ENCODE measurements around the gene MYH9. TPM values are rescaled to one million over a fixed set of nuclear protein-coding genes. Genes with fewer than 3 reads are reported as not detected.
"Not testable (repeated sequence)": the region's sequence is repeated elsewhere in the genome, so short reads cannot be mapped to it uniquely, and the experiment has no call there.

The MYH9 gene
- total and polyA plus RNA-seq, 4 experiments from 2014 or later: 17.3 to 734 (median 597) TPM

- Histone ChIP-seq H3K9me3 (ENCODE audit: control insufficient read depth in 1 of 2, low read length in 2 of 2) (no peaks in the 10 kb centered on the region), H3K27ac (ENCODE audit: low read depth, low read length) (no peak overlapping the region), H3K4me3 (ENCODE audit: low read length in 2 of 2) (no peak overlapping the region), H3K36me3 (ENCODE audit: insufficient read depth, low read length) (peaks cover 47% of the 10 kb centered on the region), H3K27me3 (ENCODE audit: insufficient read depth, low read length) (no peaks in the 10 kb centered on the region), H3K4me1 (ENCODE audit: insufficient read depth, low read length) (peaks cover 15% of the 10 kb centered on the region)
- H3K4me1 Mint-ChIP-seq: peaks cover 10 to 21% (median 16%) of the 10 kb centered on the region in 4 donors
- H3K9me3 Mint-ChIP-seq: peaks cover 0 to 4% (median 0%) of the 10 kb centered on the region in 8 donors
- peaks cover 30 to 41% of the 10 kb centered on the region in 2 donors for H3K36me3 Mint-ChIP-seq
- intact Hi-C loops (cut with micrococcal nuclease): no loop called here
- H3K4me3 Mint-ChIP-seq: peak overlapping the region in 2 of 8 donors; percentile 12 to 23
- POLR2A ChIA-PET (ENCODE audit: partially characterized antibody): interaction anchor here (0.7 to 1.7 kb wide), 4 partner anchors 9 to 49 kb away, joined by 3 to 8 read pairs (median 4); partner anchors contain the start of gene APOL2
- CTCF ChIA-PET (ENCODE audit: partially characterized antibody): interaction anchor here (0.6 to 1.6 kb wide), 6 partner anchors 17 to 206 kb away, joined by 3 to 7 read pairs (median 3); partner anchors contain the start of gene APOL2
- H3K27ac Mint-ChIP-seq: peak overlapping the region in 4 of 7 donors; percentile 22 to 85 (median 78)
- H3K27me3 Mint-ChIP-seq: no peaks in the 10 kb centered on the region
- DNase-seq: no peak
These were observed 107.4 kb downstream of the MYH9 start for GRCh38 chr22:36280379-36280778.

- peaks cover 24 to 38% of the 10 kb centered on the region in 2 donors for H3K36me3 Mint-ChIP-seq
- no peak overlapping the region for H3K4me3 Mint-ChIP-seq
- H3K27ac Mint-ChIP-seq: peak overlapping the region in 5 of 7 donors; percentile 19 to 84 (median 79)
- no peaks in the 10 kb centered on the region for H3K9me3 ChIP-seq (ENCODE audit: control insufficient read depth in 1 of 2, low read length in 2 of 2)
- no peaks in the 10 kb centered on the region for H3K27me3 Mint-ChIP-seq
- no peak for DNase-seq
- peaks cover 15% of the 10 kb centered on the region for H3K4me1 ChIP-seq (ENCODE audit: insufficient read depth, low read length)
- peaks cover 12 to 25% (median 17%) of the 10 kb centered on the region in 4 donors for H3K4me1 Mint-ChIP-seq
- intact Hi-C loops (cut with micrococcal nuclease): no loop called here
- H3K36me3 ChIP-seq (ENCODE audit: insufficient read depth, low read length): peaks cover 36% of the 10 kb centered on the region
- H3K4me3 ChIP-seq (ENCODE audit: low read length in 2 of 2): no peak overlapping the region
- H3K9me3 Mint-ChIP-seq: peaks cover 0 to 8% (median 0%) of the 10 kb centered on the region in 8 donors
- CTCF ChIA-PET (ENCODE audit: partially characterized antibody): interaction anchor here (1.6 to 6.2 kb wide), 11 partner anchors 8 to 192 kb away, joined by 4 to 45 read pairs (median 12); partner anchors contain the start of genes APOL1 and APOL2
- POLR2A ChIA-PET (ENCODE audit: partially characterized antibody): interaction anchor here (0.8 to 2.1 kb wide), 2 partner anchors 8 to 40 kb away, joined by 3 to 12 read pairs; partner anchors contain the start of gene APOL2
- no peaks in the 10 kb centered on the region for H3K27me3 ChIP-seq (ENCODE audit: insufficient read depth, low read length)
- H3K27ac ChIP-seq (ENCODE audit: low read depth, low read length): no peak overlapping the region
These were observed 108.5 kb downstream of the MYH9 start for GRCh38 chr22:36279219-36279666.

GRCh38 chr22:36277482-36278291 is 110.1 kb downstream of the MYH9 start:
- Mint-ChIP-seq H3K4me3 (peak overlapping the region in 1 of 8 donors; percentile 59), H3K36me3 (peaks cover 18 to 25% of the 10 kb centered on the region in 2 donors), H3K9me3 (peaks cover 0 to 8% (median 0%) of the 10 kb centered on the region in 8 donors), H3K4me1 (peaks cover 12 to 25% (median 17%) of the 10 kb centered on the region in 4 donors), H3K27ac (peak overlapping the region in 6 of 7 donors; percentile 50 to 88 (median 79)), H3K27me3 (no peaks in the 10 kb centered on the region)
- intact Hi-C loops (cut with micrococcal nuclease): loop anchor here (1.0 to 2.0 kb wide), 2 partner anchors 38 to 83 kb away; partner anchors contain the start of gene APOL2
- CTCF ChIA-PET (ENCODE audit: partially characterized antibody): interaction anchor here (0.9 to 6.2 kb wide), 28 partner anchors 9 to 234 kb away, joined by 3 to 45 read pairs (median 4); partner anchors contain the start of genes APOL1 and APOL2
- POLR2A ChIA-PET (ENCODE audit: partially characterized antibody): interaction anchor here (0.7 to 2.1 kb wide), 15 partner anchors 9 to 252 kb away, joined by 3 to 12 read pairs (median 4); partner anchors contain the start of genes APOL1, APOL2, EIF3D and FOXRED2
- peaks cover 22% of the 10 kb centered on the region for H3K36me3 ChIP-seq (ENCODE audit: insufficient read depth, low read length)
- H3K27ac ChIP-seq (ENCODE audit: low read depth, low read length): no peak overlapping the region
- no peaks in the 10 kb centered on the region for H3K9me3 ChIP-seq (ENCODE audit: control insufficient read depth in 1 of 2, low read length in 2 of 2)
- H3K4me1 ChIP-seq (ENCODE audit: insufficient read depth, low read length): peaks cover 15% of the 10 kb centered on the region
- peak; percentile 53 to 75 (median 59) for DNase-seq
- no peaks in the 10 kb centered on the region for H3K27me3 ChIP-seq (ENCODE audit: insufficient read depth, low read length)
- no peak overlapping the region for H3K4me3 ChIP-seq (ENCODE audit: low read length in 2 of 2)

GRCh38 chr22:36274531-36274930 is 113.2 kb downstream of the MYH9 start:
- Histone ChIP-seq H3K27ac (ENCODE audit: low read depth, low read length) (no peak overlapping the region), H3K4me3 (ENCODE audit: low read length in 2 of 2) (no peak overlapping the region), H3K9me3 (ENCODE audit: control insufficient read depth in 1 of 2, low read length in 2 of 2) (no peaks in the 10 kb centered on the region), H3K4me1 (ENCODE audit: insufficient read depth, low read length) (peaks cover 15% of the 10 kb centered on the region), H3K36me3 (ENCODE audit: insufficient read depth, low read length) (peaks cover 3% of the 10 kb centered on the region), H3K27me3 (ENCODE audit: insufficient read depth, low read length) (no peaks in the 10 kb centered on the region)
- Mint-ChIP-seq H3K27ac (peak overlapping the region in 1 of 7 donors; percentile 70), H3K36me3 (peaks cover 3 to 4% of the 10 kb centered on the region in 2 donors), H3K9me3 (peaks cover 0 to 11% (median 0%) of the 10 kb centered on the region in 8 donors), H3K4me1 (peaks cover 10 to 25% (median 16%) of the 10 kb centered on the region in 4 donors), H3K27me3 (no peaks in the 10 kb centered on the region), H3K4me3 (peak overlapping the region in 1 of 8 donors; percentile 2)
- intact Hi-C loops (cut with micrococcal nuclease): no loop called here
- ChIA-PET POLR2A (ENCODE audit: partially characterized antibody) (interaction anchor here (1.3 kb wide), 1 partner anchor 10 kb away, joined by 3 read pairs; no protein-coding TSS in a partner anchor), CTCF (ENCODE audit: partially characterized antibody) (interaction anchor here (1.1 to 6.2 kb wide), 2 partner anchors 13 to 80 kb away, joined by 3 to 44 read pairs; no protein-coding TSS in a partner anchor)
- DNase-seq: no peak

- not testable (repeated sequence) for H3K27me3 Mint-ChIP-seq
These were observed 115.8 kb downstream of the MYH9 start for GRCh38 chr22:36271951-36272350.

GRCh38 chr22:36271231-36271630 is 116.5 kb downstream of the MYH9 start:
- ChIA-PET POLR2A (ENCODE audit: partially characterized antibody) (interaction anchor here (1.3 kb wide), 1 partner anchor 14 kb away, joined by 5 read pairs; no protein-coding TSS in a partner anchor), CTCF (ENCODE audit: partially characterized antibody) (interaction anchor here (1.0 to 1.2 kb wide), 4 partner anchors 10 to 215 kb away, joined by 3 to 4 read pairs (median 3); no protein-coding TSS in a partner anchor)
- DNase-seq; H3K27ac ChIP-seq (ENCODE audit: low read depth, low read length); H3K36me3 ChIP-seq (ENCODE audit: insufficient read depth, low read length); H3K27me3 ChIP-seq (ENCODE audit: insufficient read depth, low read length); H3K9me3 ChIP-seq (ENCODE audit: control insufficient read depth in 1 of 2, low read length in 2 of 2); H3K27ac Mint-ChIP-seq; H3K4me3 Mint-ChIP-seq; H3K4me1 ChIP-seq (ENCODE audit: insufficient read depth, low read length); intact Hi-C loops (cut with micrococcal nuclease); H3K4me1 Mint-ChIP-seq; H3K27me3 Mint-ChIP-seq; H3K4me3 ChIP-seq (ENCODE audit: low read length in 2 of 2): not testable (repeated sequence)
- Mint-ChIP-seq H3K9me3 (peaks cover 0 to 14% (median 0%) of the 10 kb centered on the region in 8 donors), H3K36me3 (peaks cover 12% of the 10 kb centered on the region in 2 donors)

More at GRCh38 chr22:36271951-36272350, 115.8 kb downstream of the MYH9 start:
- H3K36me3 ChIP-seq (ENCODE audit: insufficient read depth, low read length); H3K4me3 ChIP-seq (ENCODE audit: low read length in 2 of 2); H3K4me1 Mint-ChIP-seq; H3K27ac ChIP-seq (ENCODE audit: low read depth, low read length); H3K4me1 ChIP-seq (ENCODE audit: insufficient read depth, low read length); H3K27me3 ChIP-seq (ENCODE audit: insufficient read depth, low read length); H3K9me3 ChIP-seq (ENCODE audit: control insufficient read depth in 1 of 2, low read length in 2 of 2); H3K4me3 Mint-ChIP-seq; DNase-seq; intact Hi-C loops (cut with micrococcal nuclease): not testable (repeated sequence)
- ChIA-PET CTCF (ENCODE audit: partially characterized antibody) (interaction anchor here (1.0 kb wide), 1 partner anchor 9 kb away, joined by 3 read pairs; no protein-coding TSS in a partner anchor), POLR2A (ENCODE audit: partially characterized antibody) (interaction anchor here (1.3 kb wide), 1 partner anchor 13 kb away, joined by 5 read pairs; no protein-coding TSS in a partner anchor)
- Mint-ChIP-seq H3K9me3 (peaks cover 0 to 14% (median 0%) of the 10 kb centered on the region in 8 donors), H3K36me3 (peaks cover 7 to 10% of the 10 kb centered on the region in 2 donors), H3K27ac (peak overlapping the region in 1 of 7 donors; percentile 19)
